ENCODE measurements around the gene METTL16.
"Not testable (repeated sequence)": the region's sequence is repeated elsewhere in the genome, so short reads cannot be mapped to it uniquely, and the experiment has no call there.

The METTL16 gene, protein sequence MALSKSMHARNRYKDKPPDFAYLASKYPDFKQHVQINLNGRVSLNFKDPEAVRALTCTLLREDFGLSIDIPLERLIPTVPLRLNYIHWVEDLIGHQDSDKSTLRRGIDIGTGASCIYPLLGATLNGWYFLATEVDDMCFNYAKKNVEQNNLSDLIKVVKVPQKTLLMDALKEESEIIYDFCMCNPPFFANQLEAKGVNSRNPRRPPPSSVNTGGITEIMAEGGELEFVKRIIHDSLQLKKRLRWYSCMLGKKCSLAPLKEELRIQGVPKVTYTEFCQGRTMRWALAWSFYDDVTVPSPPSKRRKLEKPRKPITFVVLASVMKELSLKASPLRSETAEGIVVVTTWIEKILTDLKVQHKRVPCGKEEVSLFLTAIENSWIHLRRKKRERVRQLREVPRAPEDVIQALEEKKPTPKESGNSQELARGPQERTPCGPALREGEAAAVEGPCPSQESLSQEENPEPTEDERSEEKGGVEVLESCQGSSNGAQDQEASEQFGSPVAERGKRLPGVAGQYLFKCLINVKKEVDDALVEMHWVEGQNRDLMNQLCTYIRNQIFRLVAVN

DNA sequence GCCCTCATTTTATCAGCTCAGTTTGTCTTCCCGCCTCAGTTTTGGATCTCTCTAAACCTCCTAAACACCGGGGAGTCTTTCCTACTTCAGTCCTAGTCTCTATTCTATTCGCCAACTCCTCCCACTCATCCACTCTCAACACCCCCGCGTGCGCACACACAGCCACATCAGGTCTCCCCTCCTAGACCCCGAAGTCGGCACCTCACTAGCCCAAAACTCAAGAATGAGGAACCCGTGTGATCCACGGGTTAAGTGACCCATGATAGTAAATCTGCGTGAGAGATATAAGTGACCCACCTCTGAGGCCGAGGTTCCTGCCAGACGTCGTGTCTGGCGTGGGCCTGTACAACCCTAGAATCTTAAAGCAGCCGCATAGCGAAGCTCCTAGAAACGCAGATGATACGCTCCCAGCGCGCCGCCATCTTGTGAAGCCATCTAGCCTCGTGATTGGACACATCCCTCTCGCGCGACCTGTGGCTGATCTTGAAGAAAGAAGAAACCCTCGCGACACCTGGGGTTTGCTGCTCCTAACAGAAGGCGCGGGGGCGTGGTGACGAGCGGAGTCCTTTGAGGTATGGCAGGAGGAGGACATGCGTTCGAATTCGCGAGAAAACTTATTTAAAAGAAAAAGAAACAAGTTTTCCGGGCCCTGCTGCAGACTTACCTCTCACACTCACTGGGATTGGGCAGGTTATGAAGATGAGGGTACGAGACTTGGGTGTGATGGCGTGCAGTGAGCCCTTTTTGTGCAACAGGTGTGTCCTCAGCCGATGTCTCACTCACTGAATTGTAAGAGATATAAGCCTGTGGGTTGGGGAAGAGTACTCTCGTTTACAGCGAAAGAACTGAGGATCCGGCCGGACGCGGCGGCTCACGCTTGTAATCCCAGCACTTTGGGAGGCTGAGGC, at the start of gene METTL16:
Gene METTL16, minus strand, starts transcription at position 427 of the 908 bp plus-strand sequence. CDS start 9,557 bp downstream, outside the sequence.
- Mint-ChIP-seq H3K4me3 (no peak within 1 kb of the TSS), H3K36me3 (ENCODE audit: low read depth) (peaks cover 19% of the 10 kb centered on the region), H3K27ac (no peak within 1 kb of the TSS), H3K27me3 (no peaks in the 10 kb centered on the region), H3K4me1 (ENCODE audit: low read depth) (peaks cover 16% of the 10 kb centered on the region), H3K9me3 (no peaks in the 10 kb centered on the region)

DNA sequence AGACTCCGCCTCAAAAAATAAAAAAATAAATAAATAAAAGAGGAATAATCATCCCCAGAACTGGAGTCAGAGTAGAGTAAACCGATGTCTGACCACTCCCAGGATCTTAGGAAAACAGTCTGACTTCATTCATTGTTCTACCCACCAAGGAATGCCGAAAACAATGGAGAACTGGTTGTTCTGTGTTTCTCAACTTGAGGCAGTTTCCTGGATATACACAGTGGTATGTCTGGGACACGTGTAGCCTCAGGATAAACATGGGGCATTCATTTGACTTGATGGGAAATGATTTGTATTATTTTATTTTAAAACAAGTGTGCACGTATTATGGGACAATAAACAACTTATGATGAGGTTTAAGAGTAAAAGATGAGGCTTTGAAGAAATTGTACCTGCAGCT, 49.0 kb upstream of the METTL16 start:
- Mint-ChIP-seq H3K9me3 (no peaks in the 10 kb centered on the region), H3K27me3 (no peaks in the 10 kb centered on the region), H3K36me3 (ENCODE audit: low read depth) (no peaks in the 10 kb centered on the region), H3K4me3 (no peak overlapping the region), H3K4me1 (ENCODE audit: low read depth) (peaks cover 18% of the 10 kb centered on the region), H3K27ac (no peak overlapping the region)

DNA sequence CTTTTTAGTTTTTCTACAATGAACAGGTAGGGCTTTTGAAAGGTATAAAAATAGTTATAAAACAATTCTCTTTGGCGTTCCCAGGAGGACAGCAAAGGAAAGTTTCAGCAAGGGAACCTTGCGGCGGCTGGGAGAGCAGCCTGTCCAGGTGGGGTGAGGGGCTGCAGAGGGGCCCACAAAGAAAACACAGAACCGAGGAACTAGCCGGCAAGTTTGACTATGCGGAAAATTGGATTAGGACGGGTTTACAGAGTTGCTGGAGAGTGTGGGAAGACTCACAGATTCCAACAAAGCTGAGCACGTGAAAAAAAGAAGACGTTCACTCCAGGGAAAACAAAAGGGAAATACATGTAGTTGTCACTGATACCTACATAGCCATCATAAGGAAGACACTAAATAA, 40.2 kb upstream of the METTL16 start:
- H3K9me3 Mint-ChIP-seq, result no peaks in the 10 kb centered on the region
- H3K27me3 Mint-ChIP-seq, result peaks cover 5% of the 10 kb centered on the region
- H3K27ac Mint-ChIP-seq, result no peak overlapping the region
- no peak overlapping the region for H3K4me3 Mint-ChIP-seq
- H3K36me3 Mint-ChIP-seq (ENCODE audit: low read depth), result no peaks in the 10 kb centered on the region
- peaks cover 6% of the 10 kb centered on the region for H3K4me1 Mint-ChIP-seq (ENCODE audit: low read depth)

DNA sequence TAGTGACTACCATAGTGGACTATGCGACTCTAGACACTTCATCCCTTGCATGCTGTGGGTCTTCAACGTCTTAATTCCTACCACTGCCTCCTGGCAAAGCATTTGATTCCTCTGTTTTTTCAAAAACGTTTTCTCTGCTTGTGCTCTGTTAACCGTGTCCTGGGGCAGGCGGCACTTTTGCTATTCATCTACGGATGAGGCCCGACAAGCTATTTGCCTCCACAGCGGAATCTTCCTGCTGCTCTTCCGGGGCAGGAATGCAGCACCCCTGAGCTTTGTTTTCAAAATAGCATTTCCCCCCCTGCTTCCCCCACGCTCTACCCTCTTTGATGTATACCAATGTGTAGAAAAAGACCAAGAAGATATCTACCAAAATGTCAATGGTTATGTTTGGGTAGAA, 39.8 kb upstream of the METTL16 start:
- Mint-ChIP-seq H3K9me3 (no peaks in the 10 kb centered on the region), H3K36me3 (ENCODE audit: low read depth) (no peaks in the 10 kb centered on the region), H3K4me1 (ENCODE audit: low read depth) (peaks cover 6% of the 10 kb centered on the region), H3K4me3 (no peak overlapping the region), H3K27ac (no peak overlapping the region), H3K27me3 (peaks cover 5% of the 10 kb centered on the region)

DNA sequence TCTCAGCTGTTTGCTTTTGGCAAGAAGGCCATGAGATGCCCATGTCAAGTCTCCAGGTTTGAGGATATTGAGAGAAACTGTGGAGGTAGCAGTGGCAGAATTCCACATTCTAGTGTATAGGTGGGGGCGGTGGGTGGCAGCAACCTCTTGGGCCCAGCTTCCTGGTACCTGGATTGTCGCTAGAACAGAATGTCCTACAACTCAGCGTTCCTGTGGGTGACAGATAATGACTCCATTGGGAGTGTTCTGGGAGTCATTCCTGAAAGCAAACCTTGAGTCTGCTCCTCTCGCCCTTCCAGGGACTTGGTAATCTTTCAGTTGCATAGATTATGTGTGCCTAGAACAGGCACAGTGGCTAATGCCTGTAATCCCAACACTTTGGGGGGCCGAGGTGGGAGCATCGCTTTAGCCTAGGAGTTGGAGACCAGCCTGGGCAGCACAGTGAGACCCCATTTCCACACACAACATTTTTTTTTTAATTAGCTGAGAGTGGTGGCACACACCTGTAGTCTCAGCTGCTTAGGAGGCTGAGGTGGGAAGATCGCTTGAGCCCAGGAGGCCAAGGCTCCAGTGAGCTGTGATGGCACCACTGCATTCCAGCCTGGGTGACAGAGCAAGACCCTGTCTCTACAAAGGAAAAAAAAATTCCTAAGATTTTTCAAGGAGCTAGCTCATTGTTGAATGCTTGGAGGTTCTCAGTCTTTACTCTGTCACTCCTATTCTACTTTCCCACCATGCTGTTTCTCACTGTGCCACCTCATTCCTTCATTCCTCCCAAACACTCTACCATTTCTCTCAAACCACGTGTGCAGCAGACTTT, 37.9 kb upstream of the METTL16 start:
- Mint-ChIP-seq H3K36me3 (ENCODE audit: low read depth) (no peaks in the 10 kb centered on the region), H3K4me1 (ENCODE audit: low read depth) (peaks cover 6% of the 10 kb centered on the region), H3K27me3 (peaks cover 5% of the 10 kb centered on the region), H3K9me3 (no peaks in the 10 kb centered on the region), H3K27ac (no peak overlapping the region), H3K4me3 (no peak overlapping the region)

DNA sequence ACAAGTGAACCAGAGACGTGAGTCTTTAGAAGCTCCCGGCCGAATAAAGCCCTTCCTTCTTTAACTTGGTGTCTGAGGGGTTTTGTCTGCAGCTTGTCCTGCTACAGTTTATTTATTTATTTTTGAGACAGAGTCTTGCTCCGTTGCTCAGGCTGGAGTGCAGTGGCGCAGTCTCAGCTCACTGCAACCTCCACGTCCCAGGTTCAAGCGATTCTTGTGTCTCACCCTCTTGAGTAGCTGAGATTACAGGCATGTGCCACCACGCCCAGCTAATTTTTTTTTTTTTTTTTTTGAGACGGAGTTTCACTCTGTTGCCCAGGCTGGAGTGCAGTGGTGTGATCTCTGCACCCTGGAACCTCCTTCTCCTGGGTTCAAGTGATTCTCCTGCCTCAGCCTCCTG, 36.3 kb upstream of the METTL16 start:
- H3K27me3 Mint-ChIP-seq; H3K27ac Mint-ChIP-seq; H3K4me3 Mint-ChIP-seq; H3K36me3 Mint-ChIP-seq (ENCODE audit: low read depth); H3K9me3 Mint-ChIP-seq; H3K4me1 Mint-ChIP-seq (ENCODE audit: low read depth): not testable (repeated sequence)

DNA sequence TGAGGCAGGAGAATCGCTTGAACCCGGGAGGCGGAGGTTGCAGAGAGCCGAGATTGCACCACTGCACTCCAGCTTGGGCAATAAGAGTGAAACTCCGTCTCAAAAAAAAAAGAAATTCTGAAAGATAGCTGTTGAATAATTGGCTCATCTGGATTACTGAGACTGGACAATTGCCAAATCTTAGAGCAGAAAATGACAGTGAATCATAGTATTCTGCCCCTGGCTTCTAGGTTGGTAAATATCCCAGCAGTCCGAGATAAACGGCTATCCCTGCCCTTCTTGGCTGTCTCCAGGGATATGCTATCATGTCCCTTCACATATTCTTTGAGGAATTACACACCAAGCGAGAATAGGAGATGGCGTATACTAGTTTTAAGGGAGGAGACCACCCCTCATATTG, 35.5 kb upstream of the METTL16 start:
- Mint-ChIP-seq H3K9me3 (no peaks in the 10 kb centered on the region), H3K4me3 (no peak overlapping the region), H3K27ac (no peak overlapping the region), H3K4me1 (ENCODE audit: low read depth) (peaks cover 12% of the 10 kb centered on the region), H3K27me3 (peaks cover 4% of the 10 kb centered on the region), H3K36me3 (ENCODE audit: low read depth) (no peaks in the 10 kb centered on the region)

DNA sequence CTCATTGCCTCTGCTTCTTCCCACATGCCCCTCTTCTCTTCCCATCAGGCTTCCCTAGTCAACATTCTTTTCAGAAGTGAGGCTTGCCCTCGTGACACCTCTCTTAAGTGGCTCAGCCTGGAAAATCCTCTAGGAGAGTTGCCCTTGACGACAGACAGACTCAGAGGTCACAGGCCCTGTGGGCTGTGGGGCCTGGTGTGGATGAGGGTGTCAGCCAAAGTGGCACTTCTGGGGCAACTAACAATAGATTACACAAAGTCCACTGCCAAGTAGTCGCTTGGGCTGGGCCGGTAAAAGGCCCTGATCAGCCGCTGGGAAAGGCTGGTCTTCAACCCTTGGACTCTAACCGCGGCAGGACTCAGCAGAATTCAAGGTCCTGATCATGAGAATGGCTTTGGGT, 33.7 kb upstream of the METTL16 start:
- no peaks in the 10 kb centered on the region for H3K27me3 Mint-ChIP-seq
- H3K4me3 Mint-ChIP-seq, result no peak overlapping the region
- no peaks in the 10 kb centered on the region for H3K9me3 Mint-ChIP-seq
- no peak overlapping the region for H3K27ac Mint-ChIP-seq
- peaks cover 7% of the 10 kb centered on the region for H3K4me1 Mint-ChIP-seq (ENCODE audit: low read depth)
- H3K36me3 Mint-ChIP-seq (ENCODE audit: low read depth), result no peaks in the 10 kb centered on the region

DNA sequence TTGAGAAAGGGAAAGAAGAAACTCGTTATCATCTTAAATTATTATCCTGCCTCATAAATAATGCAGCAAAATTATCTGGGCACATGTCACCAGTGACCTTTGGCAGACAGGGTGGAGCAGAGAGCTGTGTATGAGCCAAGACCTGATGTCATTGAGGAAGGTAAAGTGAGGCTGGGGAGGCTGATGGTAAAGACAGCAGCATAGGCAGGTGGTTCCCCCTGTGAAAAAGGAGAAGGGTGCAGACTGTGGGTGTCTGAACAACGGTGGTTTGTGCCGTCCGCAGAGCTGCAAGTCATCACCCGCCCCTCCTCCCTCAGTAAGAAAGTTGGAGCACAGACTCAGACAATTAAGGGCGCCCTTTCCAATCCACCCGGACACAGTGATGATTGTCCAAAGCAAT, 30.8 kb upstream of the METTL16 start:
- Mint-ChIP-seq H3K4me3 (no peak overlapping the region), H3K27ac (no peak overlapping the region), H3K4me1 (ENCODE audit: low read depth) (peaks cover 10% of the 10 kb centered on the region), H3K36me3 (ENCODE audit: low read depth) (no peaks in the 10 kb centered on the region), H3K9me3 (no peaks in the 10 kb centered on the region), H3K27me3 (no peaks in the 10 kb centered on the region)

DNA sequence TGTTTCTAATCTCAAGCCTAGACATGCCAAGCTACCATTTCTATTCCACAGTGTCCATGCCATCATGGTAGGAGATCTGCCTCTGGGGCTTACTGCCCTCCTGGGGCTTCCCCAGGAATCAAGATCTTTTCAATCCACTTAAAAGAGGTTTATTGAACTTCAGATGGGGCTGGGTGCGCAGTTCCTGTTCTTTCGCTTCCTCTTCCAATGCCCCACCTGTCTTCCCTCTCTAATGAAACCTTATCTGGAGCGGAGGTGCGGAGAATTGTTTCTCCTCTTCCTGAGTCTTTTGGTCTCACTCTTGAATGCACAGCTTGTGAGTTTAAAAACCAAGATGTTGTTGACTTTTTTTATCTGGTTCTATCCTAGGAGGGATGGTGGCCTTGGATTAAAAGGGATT, 30.4 kb upstream of the METTL16 start:
- Mint-ChIP-seq H3K27ac (no peak overlapping the region), H3K4me1 (ENCODE audit: low read depth) (peaks cover 10% of the 10 kb centered on the region), H3K4me3 (no peak overlapping the region), H3K36me3 (ENCODE audit: low read depth) (no peaks in the 10 kb centered on the region), H3K27me3 (no peaks in the 10 kb centered on the region), H3K9me3 (no peaks in the 10 kb centered on the region)

DNA sequence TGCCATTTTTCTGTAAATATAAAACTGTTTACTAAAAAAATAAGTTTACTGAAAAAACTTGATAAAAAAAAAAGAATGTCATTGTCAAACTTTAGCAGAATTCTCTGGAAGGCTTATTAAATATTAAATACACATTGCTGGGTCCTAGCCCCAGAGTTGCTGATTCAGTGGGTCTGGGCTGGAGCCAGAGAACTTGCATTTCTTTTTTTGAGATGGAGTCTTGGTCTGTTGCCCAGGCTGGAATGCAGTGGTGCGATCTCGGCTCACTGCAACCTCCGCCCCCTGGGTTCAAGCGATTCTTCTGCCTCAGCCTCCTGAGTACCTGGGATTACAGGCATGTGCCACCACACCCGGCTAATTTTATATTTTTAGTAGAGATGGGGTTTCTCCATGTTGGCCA, 25.9 kb upstream of the METTL16 start:
- H3K9me3 Mint-ChIP-seq; H3K4me3 Mint-ChIP-seq; H3K27ac Mint-ChIP-seq; H3K4me1 Mint-ChIP-seq (ENCODE audit: low read depth); H3K36me3 Mint-ChIP-seq (ENCODE audit: low read depth); H3K27me3 Mint-ChIP-seq: not testable (repeated sequence)

DNA sequence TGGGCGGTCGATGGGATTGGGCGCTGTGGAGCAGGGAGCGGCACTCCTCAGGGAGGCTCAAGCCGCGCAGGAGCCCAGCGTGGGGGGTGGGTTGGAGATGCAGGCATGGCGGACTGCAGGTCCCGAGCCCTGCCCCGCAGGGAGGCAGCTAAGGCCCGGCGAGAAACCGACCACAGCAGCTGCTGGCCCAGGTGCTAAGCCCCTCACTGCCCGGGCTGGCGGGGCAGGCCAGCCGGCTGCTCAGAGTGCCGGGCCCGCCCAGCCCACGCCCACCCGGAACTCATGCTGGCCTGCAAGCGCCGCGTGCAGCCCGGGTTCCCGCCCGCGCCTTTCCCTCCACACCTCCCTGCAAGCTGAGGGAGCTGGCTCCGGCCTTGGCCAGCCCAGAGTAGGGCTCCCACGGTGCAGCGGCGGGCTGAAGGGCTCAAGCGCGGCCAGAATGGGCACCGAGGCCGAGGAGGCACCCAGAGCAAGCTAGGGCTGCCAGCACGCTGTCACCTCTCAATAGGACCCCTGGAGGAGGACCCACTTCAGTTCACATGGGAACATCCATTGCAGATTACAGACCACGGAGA, 20.5 kb upstream of the METTL16 start:
- Mint-ChIP-seq H3K4me3 (no peak overlapping the region), H3K27me3 (no peaks in the 10 kb centered on the region), H3K36me3 (ENCODE audit: low read depth) (no peaks in the 10 kb centered on the region), H3K4me1 (ENCODE audit: low read depth) (peaks cover 14% of the 10 kb centered on the region), H3K9me3 (no peaks in the 10 kb centered on the region), H3K27ac (no peak overlapping the region)

DNA sequence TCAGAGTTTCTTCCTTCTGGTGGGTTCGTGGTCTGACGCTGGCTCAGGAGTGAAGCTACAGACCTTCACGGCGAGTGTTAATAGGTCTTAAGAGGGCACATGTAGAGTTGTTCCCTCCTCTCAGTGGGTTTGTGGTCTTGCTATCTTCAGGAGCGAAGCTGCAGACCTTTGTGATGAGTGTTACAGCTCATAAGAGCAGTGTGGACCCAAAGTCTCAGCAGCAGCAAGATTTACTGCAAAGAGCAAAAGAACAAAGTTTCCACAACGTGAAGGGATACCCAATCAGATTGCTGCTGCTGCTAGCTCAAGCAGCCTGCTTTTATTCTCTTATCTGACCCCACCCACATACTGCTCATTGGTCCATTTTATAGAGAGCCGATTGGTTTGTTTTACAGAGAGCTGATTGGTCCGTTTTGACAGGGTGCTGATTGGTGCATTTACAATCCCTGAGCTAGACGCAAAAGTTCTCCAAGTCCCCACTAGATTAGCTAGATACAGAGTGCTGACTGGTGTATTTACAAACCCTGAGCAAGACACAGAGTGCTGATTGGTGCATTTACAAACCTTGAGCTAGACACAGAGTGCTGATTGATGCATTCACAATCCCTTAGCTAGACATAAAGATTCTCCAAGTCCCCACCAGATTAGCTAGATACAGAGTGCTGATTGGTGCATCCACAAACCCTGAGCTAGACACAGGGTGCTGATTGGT, 19.7 kb upstream of the METTL16 start:
- not testable (repeated sequence) for H3K9me3 Mint-ChIP-seq; H3K36me3 Mint-ChIP-seq (ENCODE audit: low read depth); H3K27me3 Mint-ChIP-seq
- peaks cover 14% of the 10 kb centered on the region for H3K4me1 Mint-ChIP-seq (ENCODE audit: low read depth)
- peak overlapping the region; percentile 80 for H3K4me3 Mint-ChIP-seq
- peak overlapping the region; percentile 88 for H3K27ac Mint-ChIP-seq

All from stimulated activated naive CD8-positive, alpha-beta T cell treated with anti-CD3 and anti-CD28 coated beads, Interleukin-15, Interleukin-2, amounts not matched to agents 100 ng/mL and 50 ng/mL, for 24 hours (primary cell).